PC-3 (cell line): ENCODE data around the gene TRIM65.
"Not testable (repeated sequence)": the region's sequence is repeated elsewhere in the genome, so short reads cannot be mapped to it uniquely, and the experiment has no call there.

Source experiments
- EZH2 ChIP-seq: fragments of 300-600 bp; sonication (generic); IDR thresholded peaks from one replicate; pipeline ENCODE4 v1.6.1; 2017; ENCODE audit warnings: antibody characterized with exemption, mild to moderate bottlenecking, low read length; ENCODE audit not compliant: unreplicated experiment
- EZH2phosphoT487 ChIP-seq: fragments of 300-600 bp; sonication (generic); IDR thresholded peaks from 2 replicates; pipeline ENCODE4 v1.6.1; 2018; ENCODE audit warnings: mild to moderate bottlenecking, antibody characterized with exemption, low read length, borderline replicate concordance
- TF ChIP-seq, protein P1 (sequence below): fragments of 300-600 bp; sonication (generic); conservative IDR thresholded peaks from 2 replicates; pipeline ENCODE4 v1.5.1; 2017; ENCODE audit warnings: antibody characterized with exemption, low read depth, mild to moderate bottlenecking, low read length

DNA sequence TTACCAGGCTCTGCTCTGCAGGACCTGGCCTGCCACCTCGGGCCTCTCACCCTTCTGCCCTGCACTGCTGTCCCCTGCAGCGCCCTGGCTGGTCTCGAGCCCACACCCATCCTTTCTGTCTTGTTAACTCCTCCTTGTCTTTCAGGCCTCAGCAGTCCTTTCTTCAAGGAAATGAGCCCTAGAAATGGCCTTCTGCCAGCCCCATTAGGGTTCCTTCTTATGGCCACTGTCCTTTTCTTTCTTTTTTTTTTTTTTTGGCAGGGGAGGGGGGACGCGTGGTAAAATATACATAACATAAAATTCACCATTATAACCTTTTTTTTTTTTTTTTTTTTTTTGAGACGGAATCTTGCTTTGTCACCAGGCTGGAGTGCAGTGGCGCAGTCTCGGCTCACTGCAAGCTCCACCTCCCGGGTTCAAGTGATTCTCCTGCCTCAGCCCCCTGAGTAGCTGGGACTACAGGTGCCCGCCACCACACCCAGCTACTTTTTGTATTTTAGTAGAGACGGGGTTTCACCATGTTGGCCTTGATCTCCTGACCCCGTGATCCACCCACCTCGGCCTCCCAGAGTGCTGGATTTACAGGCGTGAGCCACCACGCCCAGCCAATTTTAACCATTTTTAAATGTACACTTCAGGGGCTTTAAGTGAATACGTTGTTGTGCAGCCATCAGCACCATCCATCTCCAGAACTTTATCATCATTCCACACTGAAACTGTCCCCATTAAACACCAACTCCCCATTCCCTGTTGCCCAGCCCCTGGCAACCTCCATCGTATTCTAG is 31.2 kb downstream of the TRIM65 start:
- TF ChIP-seq, protein P1, sequence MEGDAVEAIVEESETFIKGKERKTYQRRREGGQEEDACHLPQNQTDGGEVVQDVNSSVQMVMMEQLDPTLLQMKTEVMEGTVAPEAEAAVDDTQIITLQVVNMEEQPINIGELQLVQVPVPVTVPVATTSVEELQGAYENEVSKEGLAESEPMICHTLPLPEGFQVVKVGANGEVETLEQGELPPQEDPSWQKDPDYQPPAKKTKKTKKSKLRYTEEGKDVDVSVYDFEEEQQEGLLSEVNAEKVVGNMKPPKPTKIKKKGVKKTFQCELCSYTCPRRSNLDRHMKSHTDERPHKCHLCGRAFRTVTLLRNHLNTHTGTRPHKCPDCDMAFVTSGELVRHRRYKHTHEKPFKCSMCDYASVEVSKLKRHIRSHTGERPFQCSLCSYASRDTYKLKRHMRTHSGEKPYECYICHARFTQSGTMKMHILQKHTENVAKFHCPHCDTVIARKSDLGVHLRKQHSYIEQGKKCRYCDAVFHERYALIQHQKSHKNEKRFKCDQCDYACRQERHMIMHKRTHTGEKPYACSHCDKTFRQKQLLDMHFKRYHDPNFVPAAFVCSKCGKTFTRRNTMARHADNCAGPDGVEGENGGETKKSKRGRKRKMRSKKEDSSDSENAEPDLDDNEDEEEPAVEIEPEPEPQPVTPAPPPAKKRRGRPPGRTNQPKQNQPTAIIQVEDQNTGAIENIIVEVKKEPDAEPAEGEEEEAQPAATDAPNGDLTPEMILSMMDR = not testable (repeated sequence)
- not testable (repeated sequence) for TF ChIP-seq EZH2, EZH2phosphoT487
